Breast epithelium (tissue), 4 donors: ENCODE results near the gene TRIP6. TPM values are rescaled to one million over a fixed set of nuclear protein-coding genes. Genes with fewer than 3 reads are reported as not detected.
A peak's percentile ranks its signal among the peaks of the same experiment; 100 is the strongest.

Experiments
- DNase-seq, 2 donors: peaks; one replicate each; pipeline ENCODE4 v3.0.0-alpha.2; 2019; ENCODE audit warnings: low spot score in 2 of 2
- H3K27ac ChIP-seq, 2 donors: fragments of 200-600 bp; sonication (generic) in 1 of 2; one replicate each; pipeline ENCODE4 v1.5.1; 2016 to 2019; ENCODE audit warnings: mild to moderate bottlenecking in 1 of 2
- H3K27me3 ChIP-seq, 2 donors: fragments of 200-600 bp; sonication (generic) in 1 of 2; one replicate each; pipeline versions ENCODE4 v1.5.1 to v1.6.0; 2017 to 2019; ENCODE audit warnings: control low read depth in 1 of 2, mild to moderate bottlenecking in 1 of 2
- H3K36me3 ChIP-seq: fragments of 200-600 bp; one replicate; pipeline ENCODE4 v1.5.1; 2019
- H3K4me1 ChIP-seq, 2 donors: fragments of 200-600 bp; sonication (generic); one replicate each; pipeline ENCODE4 v1.5.1; 2016 to 2019; ENCODE audit warnings: control low read depth in 1 of 2
- H3K4me3 ChIP-seq, 3 donors: fragments of 200-600 bp; sonication (generic); 1 replicate in 2 of 3; 2 replicates in 1 of 3; pipeline ENCODE4 v1.5.1; 2016 to 2019; ENCODE audit warnings: mild to moderate bottlenecking in 3 of 3, moderate library complexity in 2 of 3
- H3K9me3 ChIP-seq, 2 donors: fragments of 200-600 bp; sonication (generic) in 1 of 2; one replicate each; pipeline ENCODE4 v1.5.1; 2016 to 2019; ENCODE audit warnings: control low read depth in 1 of 2
- CTCF ChIP-seq, 3 donors: fragments of 450-650 bp; IDR thresholded peaks; one replicate each; pipeline ENCODE4 v1.5.1; 2016 to 2017; ENCODE audit warnings: antibody characterized with exemption in 3 of 3, mild to moderate bottlenecking in 3 of 3, moderate library complexity in 3 of 3
- POLR2A ChIP-seq: fragments of 450-650 bp; IDR thresholded peaks from one replicate; pipeline ENCODE4 v1.6.1; 2016; ENCODE audit warnings: antibody characterized with exemption, mild to moderate bottlenecking, moderate library complexity
- POLR2AphosphoS5 ChIP-seq, 3 donors: sonication (generic); formaldehyde crosslinking; IDR thresholded peaks; one replicate each; pipeline ENCODE4 v1.6.1; 2017; ENCODE audit warnings: antibody characterized with exemption in 3 of 3
- intact Hi-C: fragments of 100-400 bp; cut with DNase I; formaldehyde crosslinking; loops from one replicate; pipeline ENCODE4 v1.15.1; 2023; ENCODE audit warnings: low total_unique reads
- total RNA-seq, 3 donors: library from RNA; depleted of rRNA; stranded (reverse); fragments of >200 nt; gene quantifications; one replicate each; pipeline ENCODE4 v1.1.0, GENCODE V29; 2016

The TRIP6 gene
- total RNA-seq, 3 donors from 2014 or later = 45.3 to 62.8 (median 49.8) TPM

- no peak for TF ChIP-seq POLR2A
- no peak for TF ChIP-seq POLR2AphosphoS5 (IDR thresholded peaks at IDR 0.05)
- no peak for TF ChIP-seq CTCF (IDR thresholded peaks at IDR 0.05)
- intact Hi-C loops = loop anchor here (10.0 kb wide), 1 partner anchor 162 kb away; the partner anchor contains the start of gene POP7
- no peaks in the 10 kb centered on the region for H3K27me3 ChIP-seq
- H3K4me3 ChIP-seq = peak overlapping the region; percentile 88 to 98 (median 97)
- no peaks in the 10 kb centered on the region for H3K9me3 ChIP-seq
- DNase-seq = no peak
- H3K4me1 ChIP-seq = peaks cover 12 to 18% of the 10 kb centered on the region in 2 donors
- H3K27ac ChIP-seq = peak overlapping the region; percentile 99 to 100
- H3K36me3 ChIP-seq = no peaks in the 10 kb centered on the region
These were observed 503 bp upstream of the TRIP6 start for GRCh38 chr7:100866729-100867039.

- no peaks in the 10 kb centered on the region for H3K36me3 ChIP-seq
- no peaks in the 10 kb centered on the region for H3K27me3 ChIP-seq
- no peaks in the 10 kb centered on the region for H3K9me3 ChIP-seq
- no peak for DNase-seq
- H3K4me1 ChIP-seq = peaks cover 12 to 18% of the 10 kb centered on the region in 2 donors
- peak overlapping the region; percentile 88 to 98 (median 97) for H3K4me3 ChIP-seq
- TF ChIP-seq POLR2A (no peak), CTCF (IDR thresholded peaks at IDR 0.05) (no peak), POLR2AphosphoS5 (IDR thresholded peaks at IDR 0.05) (no peak)
- intact Hi-C loops = loop anchor here (10.0 kb wide), 1 partner anchor 163 kb away; the partner anchor contains the start of gene POP7
- H3K27ac ChIP-seq = peak overlapping the region; percentile 99 to 100
These were observed 744 bp downstream of the TRIP6 start for GRCh38 chr7:100867776-100868485.

GRCh38 chr7:100873599-100874299 lies 6.6 kb downstream of the TRIP6 start:
- no peak for DNase-seq
- H3K4me3 ChIP-seq = peak overlapping the region; percentile 76 to 95 (median 93)
- peaks cover 11 to 16% of the 10 kb centered on the region in 2 donors for H3K4me1 ChIP-seq
- H3K9me3 ChIP-seq = no peaks in the 10 kb centered on the region
- intact Hi-C loops = no loop called here
- H3K36me3 ChIP-seq = no peaks in the 10 kb centered on the region
- H3K27ac ChIP-seq = peak overlapping the region; percentile 97
- no peaks in the 10 kb centered on the region for H3K27me3 ChIP-seq
- TF ChIP-seq POLR2A = no peak
- no peak for TF ChIP-seq POLR2AphosphoS5 (IDR thresholded peaks at IDR 0.05)
- no peak for TF ChIP-seq CTCF (IDR thresholded peaks at IDR 0.05)

- TF ChIP-seq CTCF (IDR thresholded peaks at IDR 0.05) (no peak), POLR2A (no peak), POLR2AphosphoS5 (IDR thresholded peaks at IDR 0.05) (no peak)
- intact Hi-C loops = no loop called here
These were observed 7.1 kb downstream of the TRIP6 start for GRCh38 chr7:100874300-100874576.

More at GRCh38 chr7:100874300-100874576, 7.1 kb downstream of the TRIP6 start:
- H3K4me3 ChIP-seq = peak overlapping the region; percentile 76 to 95 (median 93)
- H3K27ac ChIP-seq = peak overlapping the region; percentile 97
- H3K4me1 ChIP-seq = peaks cover 9 to 11% of the 10 kb centered on the region in 2 donors
- no peaks in the 10 kb centered on the region for H3K9me3 ChIP-seq
- H3K27me3 ChIP-seq = no peaks in the 10 kb centered on the region
- H3K36me3 ChIP-seq = no peaks in the 10 kb centered on the region
- no peak for DNase-seq
